Cortex of kidney (tissue), 1 donor: ENCODE results near the gene CAP2.
"Not testable (repeated sequence)": the region's sequence is repeated elsewhere in the genome, so short reads cannot be mapped to it uniquely, and the experiment has no call there.

ENCODE experiments used
- DNase-seq: peaks from one replicate; lab custom pipeline; 2025; lab: John Stamatoyannopoulos, UW

CAP2 gene

GRCh38 chr6:17584241-17584803 lies 190.9 kb downstream of the CAP2 start:
- no peak for DNase-seq

GRCh38 chr6:17585766-17586490 lies 192.5 kb downstream of the CAP2 start:
- no peak for DNase-seq

- DNase-seq = not testable (repeated sequence)
These were observed 193.2 kb downstream of the CAP2 start for GRCh38 chr6:17586623-17587022.

- no peak for DNase-seq
These were observed 194.6 kb downstream of the CAP2 start for GRCh38 chr6:17588011-17588410.

GRCh38 chr6:17589406-17590096 lies 196.2 kb downstream of the CAP2 start:
- no peak for DNase-seq

- DNase-seq = no peak
These were observed 197.9 kb downstream of the CAP2 start for GRCh38 chr6:17591287-17591686.

GRCh38 chr6:17593246-17593645 lies 199.9 kb downstream of the CAP2 start:
- DNase-seq = no peak

- DNase-seq = no peak
These were observed 202.7 kb downstream of the CAP2 start for GRCh38 chr6:17596085-17596484.

GRCh38 chr6:17599877-17600526 lies 206.6 kb downstream of the CAP2 start, which contains the start of gene FAM8A1:
TSS of gene FAM8A1 (plus strand) at chr6:17600302. CDS start at chr6:17600410, 108 bp downstream.
- DNase-seq = peak; percentile 43

GRCh38 chr6:17600527-17601385 lies 207.4 kb downstream of the CAP2 start:
- no peak for DNase-seq

- DNase-seq = no peak
These were observed 207.9 kb downstream of the CAP2 start for GRCh38 chr6:17601386-17601703.

- DNase-seq = no peak
These were observed 209.5 kb downstream of the CAP2 start for GRCh38 chr6:17602888-17603287.

- no peak for DNase-seq
These were observed 213.2 kb downstream of the CAP2 start for GRCh38 chr6:17606606-17607005.
